Endodermal cell (in vitro differentiated cells): ENCODE data around the gene SNX5. TPM values are rescaled to one million over a fixed set of nuclear protein-coding genes. Genes with fewer than 3 reads are reported as not detected.

Source experiments
- DNase-seq: peaks from one replicate; pipeline ENCODE4 v3.0.0-alpha.2; 2017
- H3K27ac ChIP-seq: 2 replicates; pipeline ENCODE4 v1.5.1; 2013; ENCODE audit warnings: mild to moderate bottlenecking, low read depth, low read length, moderate library complexity
- H3K27me3 ChIP-seq: 2 replicates; pipeline ENCODE4 v1.6.1; 2013; ENCODE audit warnings: mild to moderate bottlenecking, low read length, moderate library complexity; ENCODE audit not compliant: insufficient read depth, control insufficient read depth, poor library complexity, severe bottlenecking
- H3K36me3 ChIP-seq: 2 replicates; pipeline ENCODE4 v1.7.0; 2013; ENCODE audit warnings: mild to moderate bottlenecking, low read length, moderate library complexity; ENCODE audit not compliant: control insufficient read depth, insufficient read depth
- H3K4me1 ChIP-seq: one replicate; pipeline ENCODE4 v1.7.0; 2013; ENCODE audit warnings: low read length; ENCODE audit not compliant: control insufficient read depth, insufficient read depth
- H3K4me3 ChIP-seq: 2 replicates; pipeline ENCODE4 v1.5.1; 2013; ENCODE audit warnings: mild to moderate bottlenecking, low read length, moderate library complexity
- H3K9ac ChIP-seq: 2 replicates; pipeline ENCODE4 v1.6.1; 2013; ENCODE audit warnings: mild to moderate bottlenecking, low read length, moderate library complexity; ENCODE audit not compliant: poor library complexity, severe bottlenecking; ENCODE audit errors: extremely low read depth
- H3K9me3 ChIP-seq: 2 replicates; pipeline ENCODE4 v1.6.1; 2013; ENCODE audit warnings: mild to moderate bottlenecking, low read length, moderate library complexity; ENCODE audit not compliant: control insufficient read depth
- H3K27ac Mint-ChIP-seq: 2 replicates; pipeline ENCODE4 v1.8.0; 2020; ENCODE audit warnings: mixed read lengths
- H3K27me3 Mint-ChIP-seq: 2 replicates; pipeline ENCODE4 v1.8.0; 2021; ENCODE audit warnings: mild to moderate bottlenecking, mixed read lengths; ENCODE audit not compliant: insufficient read depth
- H3K36me3 Mint-ChIP-seq: 2 replicates; pipeline ENCODE4 v1.8.0; 2020; ENCODE audit warnings: low read depth, mixed read lengths
- H3K4me1 Mint-ChIP-seq: 2 replicates; pipeline ENCODE4 v1.8.0; 2020; ENCODE audit warnings: mixed read lengths
- H3K4me3 Mint-ChIP-seq: 2 replicates; pipeline ENCODE4 v1.8.0; 2020; ENCODE audit warnings: mild to moderate bottlenecking, moderate library complexity, mixed read lengths
- H3K9me3 Mint-ChIP-seq: 2 replicates; pipeline ENCODE4 v1.8.0; 2020; ENCODE audit warnings: mild to moderate bottlenecking, mixed read lengths
- WGBS, 2 experiments: methylation state at CpG; one replicate each; pipeline versions ENCODE4 v1.1.5 to v1.1.7; 2013; ENCODE audit warnings: missing lambda C conversion rate in 2 of 2, mixed read lengths in 1 of 2; ENCODE audit not compliant: insufficient coverage in 1 of 2, insufficient read length in 1 of 2; 5-methylcytosine and 5-hydroxymethylcytosine counted together
- total RNA-seq, 2 donors: library from RNA; stranded (reverse); fragmentation: NEBNext Ultra II Directional in 1 of 2; extraction: Animal tissue kit (Norgen Biotek cat#: 25700) in 1 of 2; gene quantifications; 2 replicates in 1 of 2; 3 replicates in 1 of 2; pipeline ENCODE4 v1.2.1, GENCODE V29; 2021
- TF ChIP-seq, protein P1 (sequence below): fragments of 200-600 bp; sonication (generic); conservative IDR thresholded peaks from 2 replicates; pipeline ENCODE4 v1.5.0; 2021; ENCODE audit warnings: antibody characterized with exemption, mild to moderate bottlenecking

The SNX5 gene
- total RNA-seq, 2 donors from 2014 or later: 170 to 171 TPM

DNA sequence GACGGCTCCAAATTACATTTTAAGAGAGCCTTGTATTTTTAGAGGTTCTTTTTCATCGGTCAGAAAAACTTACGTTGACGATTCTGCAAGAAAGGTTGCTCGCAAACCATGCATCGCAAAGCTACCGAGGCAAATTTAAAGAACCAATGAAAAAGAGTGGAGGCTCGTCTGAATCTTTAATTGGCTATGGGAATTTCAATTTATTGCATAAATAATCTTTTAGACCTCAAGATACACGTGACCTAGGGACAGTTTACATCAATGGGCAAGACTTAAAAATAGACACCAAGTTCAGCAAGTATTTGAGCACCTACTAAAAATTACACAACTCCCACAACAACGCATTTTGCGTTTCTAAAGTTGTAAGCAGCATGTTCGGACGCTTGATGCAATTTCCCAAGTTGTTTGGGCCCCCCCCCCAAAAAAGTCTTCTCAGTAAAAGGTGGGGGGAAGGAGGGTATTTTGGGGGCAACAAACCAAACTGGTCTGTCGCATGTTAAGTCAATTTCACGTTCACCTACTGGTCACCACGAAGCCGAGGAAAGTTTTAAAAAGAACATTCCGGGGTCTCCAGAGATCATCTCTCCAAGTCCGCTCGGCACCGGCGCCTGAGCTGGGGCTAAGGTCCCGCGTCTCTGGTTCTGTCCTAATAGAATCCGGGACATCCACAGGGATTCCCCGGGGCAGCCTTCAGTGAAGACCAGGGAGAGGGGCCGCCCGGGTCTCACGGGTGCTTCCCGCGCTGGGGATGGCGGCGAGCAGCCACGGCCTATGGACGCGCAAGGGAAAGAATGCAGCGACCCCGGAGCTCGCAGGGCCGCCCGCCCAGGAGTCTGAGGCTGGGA lies 851 bp downstream of the SNX5 start:
- H3K9ac ChIP-seq: peak overlapping the region; percentile 99
- Mint-ChIP-seq H3K27ac (peak overlapping the region; percentile 83), H3K4me1 (peaks cover 48% of the 10 kb centered on the region), H3K4me3 (peak overlapping the region; percentile 95), H3K9me3 (no peaks in the 10 kb centered on the region), H3K36me3 (peaks cover 45% of the 10 kb centered on the region), H3K27me3 (no peaks in the 10 kb centered on the region)
- peak overlapping the region; percentile 99 for H3K27ac ChIP-seq
- peak overlapping the region; percentile 91 for H3K4me3 ChIP-seq
- H3K9me3 ChIP-seq: no peaks in the 10 kb centered on the region
- no peaks in the 10 kb centered on the region for H3K27me3 ChIP-seq
- 0 to 1% methylated on average over 27 to 39 of the region's 41 CpGs for WGBS, 2 experiments
- TF ChIP-seq, protein P1, sequence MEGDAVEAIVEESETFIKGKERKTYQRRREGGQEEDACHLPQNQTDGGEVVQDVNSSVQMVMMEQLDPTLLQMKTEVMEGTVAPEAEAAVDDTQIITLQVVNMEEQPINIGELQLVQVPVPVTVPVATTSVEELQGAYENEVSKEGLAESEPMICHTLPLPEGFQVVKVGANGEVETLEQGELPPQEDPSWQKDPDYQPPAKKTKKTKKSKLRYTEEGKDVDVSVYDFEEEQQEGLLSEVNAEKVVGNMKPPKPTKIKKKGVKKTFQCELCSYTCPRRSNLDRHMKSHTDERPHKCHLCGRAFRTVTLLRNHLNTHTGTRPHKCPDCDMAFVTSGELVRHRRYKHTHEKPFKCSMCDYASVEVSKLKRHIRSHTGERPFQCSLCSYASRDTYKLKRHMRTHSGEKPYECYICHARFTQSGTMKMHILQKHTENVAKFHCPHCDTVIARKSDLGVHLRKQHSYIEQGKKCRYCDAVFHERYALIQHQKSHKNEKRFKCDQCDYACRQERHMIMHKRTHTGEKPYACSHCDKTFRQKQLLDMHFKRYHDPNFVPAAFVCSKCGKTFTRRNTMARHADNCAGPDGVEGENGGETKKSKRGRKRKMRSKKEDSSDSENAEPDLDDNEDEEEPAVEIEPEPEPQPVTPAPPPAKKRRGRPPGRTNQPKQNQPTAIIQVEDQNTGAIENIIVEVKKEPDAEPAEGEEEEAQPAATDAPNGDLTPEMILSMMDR: no peak
- peaks cover 35% of the 10 kb centered on the region for H3K36me3 ChIP-seq
- DNase-seq: no peak
- peaks cover 14% of the 10 kb centered on the region for H3K4me1 ChIP-seq

DNA sequence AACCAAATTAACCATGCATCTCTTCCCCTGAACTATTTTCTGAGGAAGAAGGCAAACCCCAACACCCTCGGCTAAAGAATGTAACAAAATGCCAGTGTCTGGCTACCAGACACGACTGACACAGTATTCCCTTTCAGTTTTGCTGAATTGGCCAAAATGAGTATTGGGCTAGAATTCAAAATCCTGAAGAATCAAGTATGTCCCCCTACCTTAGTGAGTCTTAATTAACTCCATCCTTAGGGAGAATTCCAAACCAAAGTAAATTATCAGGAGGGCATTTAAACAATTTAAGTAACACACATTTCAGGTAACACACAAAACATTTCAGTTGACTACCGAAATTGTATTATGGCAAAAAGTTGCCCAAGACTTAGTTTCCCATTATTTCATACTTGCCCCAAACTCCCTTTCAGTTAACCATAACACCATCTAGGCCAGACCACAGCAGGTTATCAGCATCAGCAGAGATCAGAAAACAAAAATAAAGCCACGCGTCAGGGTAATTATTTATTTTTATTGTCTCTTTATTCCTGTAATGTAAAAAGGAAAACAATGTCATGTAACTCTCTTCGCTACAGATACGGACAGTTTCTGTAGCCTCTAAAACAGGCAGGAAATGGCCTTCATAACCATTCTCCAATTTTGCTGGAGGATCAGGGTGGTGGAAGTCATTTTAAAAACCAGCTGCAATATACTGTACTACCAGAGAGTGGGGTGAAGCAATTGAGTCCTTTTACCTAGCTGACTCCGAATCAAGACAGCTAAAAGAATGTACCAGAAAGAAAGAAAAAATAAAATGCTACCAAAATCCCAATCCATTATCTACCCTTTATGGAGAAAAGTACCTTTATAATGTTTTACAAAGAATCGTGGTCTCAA lies 1.9 kb downstream of the SNX5 start:
- Histone ChIP-seq H3K4me3 (peak overlapping the region; percentile 91), H3K9me3 (no peaks in the 10 kb centered on the region), H3K4me1 (peaks cover 14% of the 10 kb centered on the region), H3K9ac (peak overlapping the region; percentile 99), H3K36me3 (peaks cover 39% of the 10 kb centered on the region), H3K27me3 (no peaks in the 10 kb centered on the region), H3K27ac (no peak overlapping the region)
- WGBS, 2 experiments: 0 to 5% methylated on average over 2 to 9 of the region's 9 CpGs
- no peak for DNase-seq
- TF ChIP-seq, protein P1: peak; percentile 52
- Mint-ChIP-seq H3K36me3 (peaks cover 48% of the 10 kb centered on the region), H3K27ac (peak overlapping the region; percentile 83), H3K27me3 (no peaks in the 10 kb centered on the region), H3K9me3 (no peaks in the 10 kb centered on the region), H3K4me1 (peaks cover 47% of the 10 kb centered on the region), H3K4me3 (peak overlapping the region; percentile 95)

DNA sequence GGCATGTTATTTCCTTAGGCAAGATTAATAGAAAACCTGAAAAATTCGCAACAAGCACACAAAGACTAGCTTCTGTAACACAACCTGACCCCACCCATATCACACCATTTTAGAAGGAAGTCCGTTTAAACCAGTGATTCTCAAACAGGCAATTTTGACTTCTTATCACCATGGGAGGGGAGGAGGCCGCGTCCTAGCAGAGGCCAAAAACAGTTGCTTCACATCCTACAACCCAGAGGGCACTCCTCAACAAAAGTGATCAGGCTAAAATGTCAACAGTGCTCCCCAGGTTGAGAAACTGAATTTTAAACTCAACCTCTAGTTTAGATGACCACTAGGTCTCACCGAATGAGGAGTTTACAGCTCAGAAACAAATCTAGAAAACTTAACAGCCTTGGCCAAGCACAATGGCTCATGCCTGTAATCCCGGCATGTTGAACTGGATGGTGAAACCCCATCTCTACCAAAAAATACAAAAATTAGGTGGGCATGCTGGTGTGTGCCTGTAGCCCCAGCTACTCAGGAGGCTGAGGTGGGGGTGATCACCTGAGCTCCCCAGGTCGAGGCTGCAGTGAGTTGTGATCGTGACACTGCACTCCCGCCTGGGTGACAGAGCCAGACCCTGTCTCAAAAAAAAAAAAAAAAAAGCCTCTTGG lies 3.4 kb downstream of the SNX5 start:
- Mint-ChIP-seq H3K36me3 (peaks cover 57% of the 10 kb centered on the region), H3K4me1 (peaks cover 54% of the 10 kb centered on the region), H3K4me3 (peak overlapping the region; percentile 95), H3K27ac (peak overlapping the region; percentile 83), H3K27me3 (no peaks in the 10 kb centered on the region), H3K9me3 (no peaks in the 10 kb centered on the region)
- peak overlapping the region; percentile 91 for H3K4me3 ChIP-seq
- TF ChIP-seq, protein P1: no peak
- peak overlapping the region; percentile 99 for H3K9ac ChIP-seq
- H3K27ac ChIP-seq: no peak overlapping the region
- no peak for DNase-seq
- peaks cover 46% of the 10 kb centered on the region for H3K36me3 ChIP-seq
- H3K9me3 ChIP-seq: no peaks in the 10 kb centered on the region
- H3K4me1 ChIP-seq: peaks cover 21% of the 10 kb centered on the region
- H3K27me3 ChIP-seq: no peaks in the 10 kb centered on the region
- 25 to 52% methylated on average over 2 to 9 of the region's 9 CpGs for WGBS, 2 experiments
